ENCODE measurements around the gene MUCL3.
"Not testable (repeated sequence)": the region's sequence is repeated elsewhere in the genome, so short reads cannot be mapped to it uniquely, and the experiment has no call there.

Gene MUCL3

GRCh38 chr6:30947231-30947630 lies 6.5 kb downstream of the MUCL3 start:
- no peak for DNase-seq

GRCh38 chr6:30948811-30949210 lies 8.0 kb downstream of the MUCL3 start:
- DNase-seq = no peak

- no peak for DNase-seq
Observed at GRCh38 chr6:30951907-30952469, 11.2 kb downstream of the MUCL3 start.

GRCh38 chr6:30954631-30955366 lies 14.0 kb downstream of the MUCL3 start:
- DNase-seq = no peak

GRCh38 chr6:30955367-30956042 lies 14.7 kb downstream of the MUCL3 start:
- DNase-seq = peak; percentile 57 to 59

GRCh38 chr6:30957716-30958115 lies 16.9 kb downstream of the MUCL3 start:
- no peak for DNase-seq

- DNase-seq = no peak
Observed at GRCh38 chr6:30960907-30961673, 20.3 kb downstream of the MUCL3 start.

- DNase-seq = no peak
Observed at GRCh38 chr6:30962716-30963115, 21.9 kb downstream of the MUCL3 start.

- DNase-seq = no peak
Observed at GRCh38 chr6:30963641-30964040, 22.9 kb downstream of the MUCL3 start.

GRCh38 chr6:30964075-30964474 lies 23.3 kb downstream of the MUCL3 start:
- DNase-seq = no peak

- no peak for DNase-seq
Observed at GRCh38 chr6:30965140-30965601, 24.4 kb downstream of the MUCL3 start.

GRCh38 chr6:30966154-30966553 lies 25.4 kb downstream of the MUCL3 start:
- DNase-seq = no peak

- DNase-seq = not testable (repeated sequence)
Observed at GRCh38 chr6:30969171-30969570, 28.4 kb downstream of the MUCL3 start.

GRCh38 chr6:30970946-30971345 lies 30.2 kb downstream of the MUCL3 start:
- no peak for DNase-seq

GRCh38 chr6:30972816-30973215 lies 32.0 kb downstream of the MUCL3 start:
- DNase-seq = no peak

- no peak for DNase-seq
Observed at GRCh38 chr6:30974490-30975252, 33.9 kb downstream of the MUCL3 start.

- no peak for DNase-seq
Observed at GRCh38 chr6:30979141-30979540, 38.4 kb downstream of the MUCL3 start.

- DNase-seq = no peak
Observed at GRCh38 chr6:30979690-30980089, 38.9 kb downstream of the MUCL3 start.

GRCh38 chr6:30981942-30982772 lies 41.4 kb downstream of the MUCL3 start:
- no peak for DNase-seq

- no peak for DNase-seq
Observed at GRCh38 chr6:30983439-30983838, 42.7 kb downstream of the MUCL3 start, which contains the start of gene MUC21. MUC21 (plus strand) TSS chr6:30983718; CDS start chr6:30983959, 241 bp downstream.

GRCh38 chr6:30985490-30985889 lies 44.7 kb downstream of the MUCL3 start:
- no peak for DNase-seq
